KG1 (cell line): ENCODE data around the gene TTC39C.

Experiments
- DNase-seq: peaks from one replicate; lab custom pipeline; 2025; lab: John Stamatoyannopoulos, UW

The TTC39C gene

GRCh38 chr18:24014062-24014985, at the start of gene TTC39C:
Gene TTC39C, plus strand, starts transcription at chr18:24014754. Its CDS starts 118 bp downstream, at chr18:24014872.
- DNase-seq = peak; percentile 62

DNA sequence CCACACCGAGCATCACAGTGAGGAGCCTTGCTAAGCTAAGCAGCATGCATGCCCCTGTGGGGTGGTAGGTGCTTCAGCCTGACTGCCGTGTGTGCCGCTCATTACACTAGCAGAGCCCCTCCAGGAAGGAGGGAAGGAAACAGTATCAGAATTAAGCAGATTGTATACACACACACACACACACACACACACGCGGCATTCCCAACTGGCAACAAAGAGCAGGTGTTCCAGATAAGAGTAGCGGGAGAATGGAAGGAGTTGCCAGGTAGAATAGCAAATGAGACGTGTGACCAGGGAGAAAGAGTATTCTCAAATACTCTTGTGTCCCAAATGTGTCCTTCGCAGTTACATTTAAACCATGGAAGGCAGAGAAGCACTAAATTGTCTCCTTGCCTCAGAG, 47.6 kb upstream of the TTC39C start:
- DNase-seq = no peak

GRCh38 chr18:23967321-23968089, 47.0 kb upstream of the TTC39C start:
- peak; percentile 20 for DNase-seq

DNA sequence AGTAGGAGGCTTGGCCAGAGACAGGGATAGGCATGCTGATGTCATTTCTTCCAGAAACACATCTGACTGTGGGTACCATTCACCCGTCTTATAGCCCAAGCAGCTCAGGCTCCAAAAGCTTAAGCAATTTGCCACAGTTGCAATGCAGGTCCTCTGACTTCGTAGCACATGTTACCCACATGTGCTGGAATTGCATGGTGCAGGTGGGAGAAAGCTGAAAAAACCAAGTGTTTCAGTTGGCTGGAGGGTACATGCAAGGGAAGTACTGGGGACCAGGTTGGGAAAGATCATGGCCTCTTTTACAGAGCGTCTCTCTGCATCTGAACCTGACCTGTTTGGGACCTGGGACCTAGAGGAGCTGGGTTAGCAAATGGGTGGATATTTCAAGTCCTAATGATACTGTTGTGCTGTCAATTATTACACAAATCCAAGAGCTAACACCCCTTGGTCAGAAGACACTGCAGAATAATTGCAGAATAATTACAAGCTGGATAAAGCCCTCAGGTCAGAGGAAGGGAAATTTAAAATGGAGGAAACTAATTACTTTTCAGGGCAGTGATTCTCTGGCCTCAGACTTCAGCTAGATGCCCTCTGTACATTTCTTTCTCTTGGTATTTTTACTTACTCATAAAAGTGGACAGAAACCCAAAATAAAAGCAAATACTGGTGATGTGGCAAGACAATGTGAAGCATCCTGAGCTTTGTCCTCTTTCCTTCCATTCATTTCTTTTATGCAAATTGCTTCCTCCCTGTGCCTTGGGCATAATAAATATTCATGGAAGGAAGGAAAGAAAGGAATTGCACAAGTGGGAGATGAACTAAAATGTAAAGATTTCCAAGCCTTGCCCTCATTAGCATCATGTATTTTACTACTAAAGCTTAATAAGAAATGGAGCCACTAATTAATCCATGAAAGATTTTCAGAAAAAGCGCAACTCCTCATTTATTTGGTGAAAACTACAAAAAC, 45.6 kb upstream of the TTC39C start:
- DNase-seq = no peak

- no peak for DNase-seq
Measured at GRCh38 chr18:23969664-23970063, 44.9 kb upstream of the TTC39C start.

GRCh38 chr18:23970161-23971096, 44.1 kb upstream of the TTC39C start:
- no peak for DNase-seq

DNA sequence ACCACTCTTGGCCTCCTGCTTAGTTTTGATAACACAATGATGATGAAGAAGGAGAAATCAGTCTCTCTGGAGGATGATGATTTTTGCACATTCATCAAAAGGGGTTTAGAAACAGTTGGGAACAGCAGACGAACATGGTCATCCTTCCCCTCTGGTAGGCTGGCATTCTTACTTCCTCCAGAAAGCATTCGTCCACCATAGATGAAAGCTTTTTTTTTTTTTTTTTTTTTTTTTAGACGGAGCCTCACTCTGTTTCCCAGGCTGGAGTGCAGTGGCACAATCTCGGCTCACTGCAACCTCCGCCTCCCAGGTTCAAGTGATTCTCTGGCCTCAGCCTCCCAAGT, 43.5 kb upstream of the TTC39C start:
- DNase-seq = no peak

DNA sequence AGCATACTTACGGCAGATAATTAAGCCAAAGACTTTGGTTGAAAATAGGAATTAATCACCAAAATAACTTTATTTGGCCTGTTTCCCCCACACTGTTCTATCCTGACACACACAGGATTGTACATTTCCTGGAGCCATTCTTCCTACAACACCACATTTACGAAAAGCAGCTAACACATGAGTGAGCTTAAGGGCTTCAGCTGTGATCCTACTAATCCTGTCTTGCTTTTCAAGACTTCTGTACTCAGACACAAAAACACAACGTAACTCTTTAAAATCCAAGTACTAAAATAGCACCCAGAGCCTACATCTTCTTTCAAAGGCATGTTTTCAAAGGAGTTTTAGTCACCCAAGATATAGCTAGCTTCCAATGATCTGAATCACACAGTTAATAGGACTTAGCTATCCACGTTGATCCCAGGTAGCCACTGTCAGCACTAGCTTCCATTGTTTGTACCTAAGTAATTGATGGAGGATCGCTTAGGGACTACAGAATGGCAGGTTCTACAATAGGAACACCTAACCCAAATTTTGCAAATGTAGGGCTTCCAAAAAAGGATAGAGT, 42.8 kb upstream of the TTC39C start:
- no peak for DNase-seq

- no peak for DNase-seq
Measured at GRCh38 chr18:23972453-23972852, 42.1 kb upstream of the TTC39C start.

- no peak for DNase-seq
Measured at GRCh38 chr18:23977103-23977502, 37.5 kb upstream of the TTC39C start.

DNA sequence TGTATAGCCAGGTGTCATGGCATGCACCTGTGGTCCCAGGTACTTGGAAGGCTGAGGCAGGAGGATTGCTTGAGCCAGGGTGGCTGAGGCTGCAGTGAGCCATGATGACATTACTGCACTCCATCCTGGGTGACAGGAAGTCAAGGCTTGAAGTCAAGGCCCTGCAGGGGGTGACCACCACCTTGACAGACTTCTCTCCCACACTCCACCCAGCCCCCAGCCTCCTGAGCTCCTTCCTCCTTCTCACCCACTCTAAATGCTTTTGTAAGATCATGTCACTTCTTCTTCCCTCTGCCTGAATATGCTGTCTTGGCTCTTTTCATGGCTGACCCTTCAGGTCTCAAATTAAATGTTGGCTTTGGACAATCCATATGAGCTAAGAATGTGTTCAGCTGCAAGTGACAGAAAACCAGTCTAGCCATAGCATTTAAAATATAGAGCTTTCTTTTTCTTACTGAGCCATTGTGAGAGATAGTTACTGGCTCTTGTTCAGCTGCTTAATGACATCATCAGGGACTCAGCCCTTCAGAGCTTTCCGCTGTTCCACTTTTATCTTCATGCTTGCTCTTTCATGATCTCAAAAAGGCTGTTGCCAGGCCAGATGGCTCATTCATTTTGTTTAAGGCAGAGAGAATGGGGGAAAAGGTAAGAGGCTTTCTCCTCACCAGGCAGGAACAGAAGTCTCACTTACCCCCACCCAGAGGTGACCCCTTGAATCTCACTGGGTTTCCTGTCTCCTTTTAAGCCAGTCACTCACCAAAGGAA, 36.7 kb upstream of the TTC39C start:
- DNase-seq = no peak

DNA sequence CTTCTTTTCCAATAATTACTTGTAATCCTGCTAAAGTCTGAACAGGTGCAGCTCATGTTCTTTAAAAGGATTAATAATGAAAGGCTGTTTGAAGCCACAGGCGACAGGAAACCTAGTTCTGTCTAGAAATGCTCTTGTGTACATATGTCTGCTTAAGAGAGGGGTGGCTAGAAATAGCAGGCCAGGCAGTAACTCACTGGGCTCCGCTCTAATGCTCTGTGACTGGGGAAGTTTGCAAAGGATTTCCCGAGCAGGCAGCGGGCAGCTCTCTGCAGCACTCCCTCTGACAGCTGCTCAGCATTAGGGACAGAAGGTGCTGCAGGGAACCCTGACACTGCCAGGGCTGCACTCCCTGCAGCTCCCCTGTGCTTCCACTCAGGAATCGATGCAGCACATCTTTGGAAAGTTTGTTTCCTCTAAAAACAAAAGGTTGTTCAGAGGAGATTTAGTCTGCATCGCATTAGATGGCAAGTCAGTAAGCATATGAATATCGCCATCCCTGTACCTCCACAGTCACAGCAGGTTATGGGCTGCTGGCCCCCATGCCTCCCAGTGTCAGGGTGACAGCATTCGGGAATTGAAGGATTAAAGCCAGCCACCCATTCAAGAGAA, 33.1 kb upstream of the TTC39C start:
- no peak for DNase-seq

- no peak for DNase-seq
Measured at GRCh38 chr18:23982155-23983079, 32.1 kb upstream of the TTC39C start.

GRCh38 chr18:23983112-23983511, 31.4 kb upstream of the TTC39C start:
- no peak for DNase-seq

DNA sequence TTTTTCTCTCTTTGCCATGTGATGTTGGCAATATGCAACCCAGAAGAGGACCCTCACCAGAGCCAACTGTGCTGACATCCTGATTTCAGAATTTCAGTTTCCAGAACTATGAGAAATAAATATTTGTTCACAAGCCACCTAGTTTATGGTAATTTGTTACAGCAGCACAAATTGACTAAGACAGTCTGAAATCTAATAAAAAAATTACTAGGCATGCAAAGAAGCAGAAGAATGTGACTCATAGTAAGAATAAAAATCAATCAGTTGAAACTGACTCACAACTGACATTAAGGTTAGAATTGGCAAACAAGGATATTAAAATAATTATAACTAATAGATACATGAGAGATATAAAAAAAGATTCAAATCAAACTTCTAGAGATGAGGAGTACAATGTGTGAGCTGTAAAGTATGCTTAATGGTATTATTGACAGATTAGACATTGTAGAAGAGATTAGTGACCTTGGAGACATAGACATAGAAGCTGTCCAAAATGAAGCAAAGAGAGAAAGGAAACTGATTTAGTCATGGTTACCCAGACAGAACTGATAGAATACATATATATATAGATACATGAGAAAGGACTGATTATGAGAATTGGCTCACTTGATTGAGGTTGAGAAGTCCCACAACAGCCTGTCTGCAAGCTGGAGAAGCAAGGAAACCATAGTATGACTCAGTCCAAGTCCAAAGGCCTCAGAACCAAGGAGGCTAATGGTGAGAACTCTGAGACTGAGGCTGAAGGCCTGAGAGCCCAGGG, 27.8 kb upstream of the TTC39C start:
- DNase-seq = no peak

DNA sequence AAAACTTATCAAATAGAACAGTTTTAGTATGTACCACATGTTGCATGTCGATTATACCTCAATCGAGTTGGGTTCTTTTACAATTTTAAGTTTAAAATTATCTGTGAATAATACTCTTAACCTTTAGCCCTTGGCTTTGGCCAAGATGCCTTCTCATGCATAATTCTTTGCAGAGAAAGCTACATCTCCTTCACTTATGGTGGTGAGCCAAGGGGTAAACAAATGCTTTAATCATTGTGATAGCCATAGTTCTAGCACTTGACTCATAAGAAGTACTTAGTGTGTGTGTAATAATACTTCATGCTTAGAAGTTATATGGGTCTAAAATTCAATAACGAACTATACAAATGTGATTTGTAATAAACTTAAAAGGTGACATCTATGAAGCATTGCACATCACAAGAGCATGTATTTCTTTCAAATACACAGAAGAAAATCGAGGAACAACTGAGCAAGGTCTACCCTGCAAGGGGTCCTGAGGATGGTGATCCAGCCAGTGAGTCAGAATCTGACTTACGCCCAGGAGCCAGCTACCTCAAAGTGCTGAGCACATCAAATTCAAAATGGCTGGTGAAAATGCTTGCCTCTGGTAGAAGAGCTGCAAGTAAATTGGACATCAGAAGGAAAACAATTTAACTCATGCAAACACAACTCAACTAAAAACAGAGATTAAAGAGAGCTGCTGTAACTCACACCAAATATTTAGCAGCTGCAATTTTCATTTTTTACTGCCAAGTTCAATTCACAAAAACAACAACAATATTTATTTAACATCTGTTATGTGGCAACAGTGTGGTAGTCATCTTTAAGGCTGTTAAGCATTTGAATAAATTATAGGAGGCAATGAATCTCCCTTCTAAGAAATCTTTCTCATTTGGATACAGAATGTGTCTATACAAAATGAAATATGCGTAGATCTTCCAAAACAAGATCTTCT, 23.8 kb upstream of the TTC39C start:
- no peak for DNase-seq
